OCI-LY1 (cell line): ENCODE results near the gene VCAM1.

Experiments
- H2AFZ ChIP-seq: fragments of 200-600 bp; sonication (generic), shearing (Covaris generic); 2 replicates; pipeline ENCODE4 v1.6.0; 2014; ENCODE audit warnings: antibody characterized with exemption, mild to moderate bottlenecking, low read length
- H3F3A ChIP-seq: fragments of 200-600 bp; sonication (generic), shearing (Covaris generic); 2 replicates; pipeline ENCODE4 v1.6.0; 2014; ENCODE audit warnings: mild to moderate bottlenecking, antibody characterized with exemption, low read length, moderate library complexity; ENCODE audit not compliant: insufficient read depth
- H3K27ac ChIP-seq: fragments of 200-600 bp; sonication (generic); 2 replicates; pipeline ENCODE4 v1.5.1; 2014; ENCODE audit warnings: low read length, mixed run types, mild to moderate bottlenecking, low read depth; ENCODE audit not compliant: poor library complexity, severe bottlenecking
- H3K27me3 ChIP-seq: fragments of 200-600 bp; sonication (generic); 2 replicates; pipeline ENCODE4 v1.6.0; 2014; ENCODE audit warnings: antibody characterized with exemption, mild to moderate bottlenecking, low read length, moderate library complexity; ENCODE audit not compliant: insufficient read depth
- H3K36me3 ChIP-seq: fragments of 200-600 bp; sonication (generic); 2 replicates; pipeline ENCODE4 v1.6.1; 2014; ENCODE audit warnings: mild to moderate bottlenecking, antibody characterized with exemption, low read length, moderate library complexity, mixed read lengths; ENCODE audit not compliant: insufficient read depth
- H3K4me1 ChIP-seq: fragments of 200-600 bp; sonication (generic); 2 replicates; pipeline ENCODE4 v1.5.1; 2014; ENCODE audit warnings: mild to moderate bottlenecking, low read length, moderate library complexity; ENCODE audit not compliant: insufficient read depth, severe bottlenecking
- H3K4me2 ChIP-seq: fragments of 200-600 bp; sonication (generic), shearing (Covaris generic); 2 replicates; pipeline ENCODE4 v1.6.1; 2014; ENCODE audit warnings: low read length
- H3K4me3 ChIP-seq: fragments of 200-600 bp; sonication (generic); 2 replicates; pipeline ENCODE4 v1.5.1; 2014; ENCODE audit warnings: low read length, low read depth, mild to moderate bottlenecking, mixed read lengths; ENCODE audit not compliant: poor library complexity, severe bottlenecking
- H3K79me2 ChIP-seq: fragments of 200-600 bp; shearing (Covaris generic); 2 replicates; pipeline ENCODE4 v1.6.1; 2016; ENCODE audit warnings: mixed run types, low read length, mixed read lengths; ENCODE audit not compliant: insufficient read depth
- H3K9ac ChIP-seq: fragments of 200-600 bp; sonication (generic), shearing (Covaris generic); 2 replicates; pipeline ENCODE4 v1.6.1; 2014; ENCODE audit warnings: mild to moderate bottlenecking, low read length, mixed read lengths
- H3K9me2 ChIP-seq: fragments of 200-600 bp; sonication (generic), shearing (Covaris generic); 2 replicates; pipeline ENCODE4 v1.6.1; 2014; ENCODE audit warnings: low read depth, mild to moderate bottlenecking, low read length, mixed read lengths
- H3K9me3 ChIP-seq: fragments of 200-600 bp; shearing (Covaris generic); 2 replicates; pipeline ENCODE4 v1.6.1; 2014; ENCODE audit warnings: low read length, mixed read lengths
- H4K20me1 ChIP-seq: fragments of 200-600 bp; sonication (generic), shearing (Covaris generic); 2 replicates; pipeline ENCODE4 v1.6.0; 2016; ENCODE audit warnings: mild to moderate bottlenecking, low read length; ENCODE audit not compliant: insufficient read depth
- EZH2 ChIP-seq: fragments of 200-600 bp; sonication (generic), shearing (Covaris generic); IDR thresholded peaks from 2 replicates; pipeline ENCODE4 v1.8.0; 2017; ENCODE audit warnings: borderline replicate concordance, mixed run types, mild to moderate bottlenecking, antibody characterized with exemption, low read length, moderate library complexity, mixed read lengths
- TF ChIP-seq, protein P1 (sequence below): fragments of 200-600 bp; sonication (generic), shearing (Covaris generic); IDR thresholded peaks from 2 replicates; pipeline ENCODE4 v1.5.1; 2017; ENCODE audit warnings: mild to moderate bottlenecking, antibody characterized with exemption, low read length, moderate library complexity, mixed read lengths

VCAM1 gene

GRCh38 chr1:100762461-100762860, 42.9 kb downstream of the VCAM1 start:
- Histone ChIP-seq H3K4me3 (no peak overlapping the region), H3K27me3 (no peaks in the 10 kb centered on the region), H3K27ac (no peak overlapping the region), H3K4me1 (no peaks in the 10 kb centered on the region), H3K9ac (no peak overlapping the region), H4K20me1 (no peaks in the 10 kb centered on the region), H3K36me3 (no peaks in the 10 kb centered on the region), H3K9me2 (no peaks in the 10 kb centered on the region), H3K9me3 (no peaks in the 10 kb centered on the region), H3K79me2 (no peaks in the 10 kb centered on the region), H3K4me2 (no peak overlapping the region), H2AFZ (no peak overlapping the region), H3F3A (no peaks in the 10 kb centered on the region)
- TF ChIP-seq, protein P1, sequence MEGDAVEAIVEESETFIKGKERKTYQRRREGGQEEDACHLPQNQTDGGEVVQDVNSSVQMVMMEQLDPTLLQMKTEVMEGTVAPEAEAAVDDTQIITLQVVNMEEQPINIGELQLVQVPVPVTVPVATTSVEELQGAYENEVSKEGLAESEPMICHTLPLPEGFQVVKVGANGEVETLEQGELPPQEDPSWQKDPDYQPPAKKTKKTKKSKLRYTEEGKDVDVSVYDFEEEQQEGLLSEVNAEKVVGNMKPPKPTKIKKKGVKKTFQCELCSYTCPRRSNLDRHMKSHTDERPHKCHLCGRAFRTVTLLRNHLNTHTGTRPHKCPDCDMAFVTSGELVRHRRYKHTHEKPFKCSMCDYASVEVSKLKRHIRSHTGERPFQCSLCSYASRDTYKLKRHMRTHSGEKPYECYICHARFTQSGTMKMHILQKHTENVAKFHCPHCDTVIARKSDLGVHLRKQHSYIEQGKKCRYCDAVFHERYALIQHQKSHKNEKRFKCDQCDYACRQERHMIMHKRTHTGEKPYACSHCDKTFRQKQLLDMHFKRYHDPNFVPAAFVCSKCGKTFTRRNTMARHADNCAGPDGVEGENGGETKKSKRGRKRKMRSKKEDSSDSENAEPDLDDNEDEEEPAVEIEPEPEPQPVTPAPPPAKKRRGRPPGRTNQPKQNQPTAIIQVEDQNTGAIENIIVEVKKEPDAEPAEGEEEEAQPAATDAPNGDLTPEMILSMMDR = no peak
- no peak for TF ChIP-seq EZH2

DNA sequence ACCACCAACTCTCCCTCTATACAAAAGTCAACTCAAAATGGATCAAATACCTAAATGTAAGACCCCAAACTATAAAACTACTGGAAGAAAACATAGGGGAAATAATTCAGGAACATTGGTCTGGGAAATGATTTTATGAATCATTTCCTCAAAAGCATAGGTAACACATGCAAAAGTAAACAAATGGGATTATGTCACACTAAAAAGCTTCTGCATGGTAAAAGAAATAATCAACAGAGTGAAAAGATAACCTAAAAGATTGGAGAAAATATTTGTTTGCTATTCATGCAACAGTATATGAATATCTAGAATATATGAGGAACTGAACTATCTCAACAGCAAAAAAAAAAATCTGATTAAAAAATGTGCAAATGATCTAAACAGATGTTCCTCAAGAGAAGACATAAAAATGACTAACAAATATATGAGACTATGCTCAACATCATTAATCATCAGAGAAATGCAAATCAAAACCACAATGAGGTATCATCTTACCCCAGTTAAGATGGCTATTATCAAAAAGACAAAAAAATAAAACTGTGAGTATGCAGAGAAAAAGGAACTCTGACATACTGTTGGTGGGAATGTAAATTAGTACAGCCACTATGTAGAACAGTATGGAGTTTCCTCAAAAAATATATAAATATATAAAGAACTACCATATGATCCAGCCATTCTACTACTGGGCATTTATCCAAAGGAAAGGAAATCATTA, 47.8 kb downstream of the VCAM1 start:
- H3K4me1 ChIP-seq = no peaks in the 10 kb centered on the region
- no peaks in the 10 kb centered on the region for H3K9me2 ChIP-seq
- no peak overlapping the region for H3K4me3 ChIP-seq
- no peaks in the 10 kb centered on the region for H3K79me2 ChIP-seq
- H3K27me3 ChIP-seq = no peaks in the 10 kb centered on the region
- H2AFZ ChIP-seq = no peak overlapping the region
- H3K27ac ChIP-seq = no peak overlapping the region
- H3K4me2 ChIP-seq = no peak overlapping the region
- no peaks in the 10 kb centered on the region for H3F3A ChIP-seq
- H3K36me3 ChIP-seq = no peaks in the 10 kb centered on the region
- H3K9ac ChIP-seq = no peak overlapping the region
- TF ChIP-seq, protein P1 = no peak
- TF ChIP-seq EZH2 = no peak
- no peaks in the 10 kb centered on the region for H4K20me1 ChIP-seq
- no peaks in the 10 kb centered on the region for H3K9me3 ChIP-seq

GRCh38 chr1:100769323-100769722, 49.8 kb downstream of the VCAM1 start:
- H3K4me3 ChIP-seq = no peak overlapping the region
- no peaks in the 10 kb centered on the region for H3K36me3 ChIP-seq
- no peak for TF ChIP-seq EZH2
- TF ChIP-seq, protein P1 = no peak
- H3K27ac ChIP-seq = no peak overlapping the region
- no peaks in the 10 kb centered on the region for H3F3A ChIP-seq
- no peak overlapping the region for H2AFZ ChIP-seq
- H3K4me2 ChIP-seq = no peak overlapping the region
- H3K9me3 ChIP-seq = no peaks in the 10 kb centered on the region
- H3K9ac ChIP-seq = no peak overlapping the region
- H3K79me2 ChIP-seq = no peaks in the 10 kb centered on the region
- no peaks in the 10 kb centered on the region for H3K9me2 ChIP-seq
- H3K4me1 ChIP-seq = no peaks in the 10 kb centered on the region
- H3K27me3 ChIP-seq = no peaks in the 10 kb centered on the region
- H4K20me1 ChIP-seq = no peaks in the 10 kb centered on the region
